ENCODE data around the gene MLX.
A peak's percentile ranks its signal among the peaks of the same experiment; 100 is the strongest.

The MLX gene

DNA sequence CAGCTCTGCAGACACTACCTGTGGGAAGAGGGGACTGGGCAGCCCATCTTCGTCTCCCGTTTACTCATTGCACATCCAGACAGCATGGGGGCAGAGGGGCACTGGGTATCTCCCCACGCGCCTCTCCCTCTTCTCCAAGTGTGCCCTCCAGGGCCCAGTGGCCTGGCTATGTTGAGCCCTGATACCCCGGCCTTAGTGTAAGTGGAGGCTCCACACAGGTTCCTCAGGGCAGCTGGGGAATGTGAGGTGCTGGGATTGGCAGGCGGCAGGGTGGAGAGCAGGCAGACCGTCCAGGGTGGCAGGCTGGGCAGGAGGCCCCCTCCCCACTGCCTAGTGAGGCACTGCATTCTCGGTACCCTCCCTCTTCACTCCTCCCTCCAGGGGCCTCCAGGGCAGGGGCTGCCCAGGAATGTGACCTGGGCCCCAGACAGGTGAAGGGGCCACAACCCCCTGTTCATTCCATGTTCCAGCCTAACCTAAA lies 44.1 kb upstream of the MLX start:
- Histone ChIP-seq H2AFZ (ENCODE audit: low read length, unreplicated experiment) (no peak overlapping the region), H3K4me1 (ENCODE audit: control insufficient read depth, insufficient read depth, low read length, unreplicated experiment) (peaks cover 63% of the 10 kb centered on the region), H3K4me3 (ENCODE audit: low read depth, low read length) (no peak overlapping the region), H3K27me3 (ENCODE audit: insufficient read depth, low read length) (no peaks in the 10 kb centered on the region), H3K36me3 (ENCODE audit: insufficient read depth, low read length) (no peaks in the 10 kb centered on the region), H3K79me2 (ENCODE audit: control insufficient read depth, insufficient read depth, low read length, unreplicated experiment) (no peaks in the 10 kb centered on the region), H3K27ac (ENCODE audit: low read depth, low read length) (peak overlapping the region; percentile 99; the same call in 1 of the 2 replicates)

DNA sequence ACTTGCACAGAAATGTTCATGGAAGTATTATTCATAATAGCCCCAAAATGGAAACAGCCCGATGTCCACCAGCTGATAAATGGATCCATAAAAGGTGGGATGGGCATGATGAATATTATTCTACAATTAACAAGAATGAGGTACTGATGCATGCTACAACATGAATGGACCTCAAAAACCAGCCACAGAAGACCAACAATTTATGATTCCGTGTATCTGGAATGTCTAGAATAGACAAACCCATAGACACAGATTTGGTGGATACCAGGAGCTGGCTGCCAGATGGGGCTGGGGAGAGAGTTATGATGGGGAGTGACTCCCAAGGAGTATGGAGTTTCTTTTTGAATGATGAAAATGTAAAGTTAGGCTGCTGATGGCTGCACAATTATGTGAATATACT lies 41.7 kb upstream of the MLX start:
- H2AFZ ChIP-seq (ENCODE audit: low read length, unreplicated experiment): no peak overlapping the region
- H3K4me3 ChIP-seq (ENCODE audit: low read depth, low read length): no peak overlapping the region
- no peaks in the 10 kb centered on the region for H3K79me2 ChIP-seq (ENCODE audit: control insufficient read depth, insufficient read depth, low read length, unreplicated experiment)
- H3K27ac ChIP-seq (ENCODE audit: low read depth, low read length): peak overlapping the region; percentile 2; the same call in 1 of the 2 replicates
- peaks cover 40% of the 10 kb centered on the region for H3K4me1 ChIP-seq (ENCODE audit: control insufficient read depth, insufficient read depth, low read length, unreplicated experiment)
- no peaks in the 10 kb centered on the region for H3K36me3 ChIP-seq (ENCODE audit: insufficient read depth, low read length)
- no peaks in the 10 kb centered on the region for H3K27me3 ChIP-seq (ENCODE audit: insufficient read depth, low read length)

DNA sequence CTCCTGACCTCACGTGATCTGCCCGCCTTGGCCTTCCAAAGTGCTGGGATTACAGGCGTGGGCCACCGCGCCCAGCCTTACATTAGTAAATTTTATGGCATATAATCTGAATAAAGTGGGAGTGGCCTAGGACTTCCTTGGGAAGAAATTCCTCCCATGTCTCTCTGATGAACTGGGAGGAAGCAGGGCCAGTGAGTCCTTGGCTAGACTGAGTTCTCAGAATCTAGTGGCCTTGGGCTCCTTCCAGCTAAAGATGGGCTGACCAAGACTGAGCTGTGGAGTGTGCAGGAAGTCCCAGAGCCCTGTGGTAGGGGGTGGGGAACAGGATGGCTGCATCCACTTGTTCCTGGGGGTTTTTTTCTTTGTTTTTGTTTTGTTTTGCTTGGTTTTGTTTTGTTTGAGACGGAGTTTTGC lies 40.9 kb upstream of the MLX start:
- no peak overlapping the region for H2AFZ ChIP-seq (ENCODE audit: low read length, unreplicated experiment)
- no peaks in the 10 kb centered on the region for H3K27me3 ChIP-seq (ENCODE audit: insufficient read depth, low read length)
- H3K79me2 ChIP-seq (ENCODE audit: control insufficient read depth, insufficient read depth, low read length, unreplicated experiment): no peaks in the 10 kb centered on the region
- no peak overlapping the region for H3K4me3 ChIP-seq (ENCODE audit: low read depth, low read length)
- H3K36me3 ChIP-seq (ENCODE audit: insufficient read depth, low read length): no peaks in the 10 kb centered on the region
- peaks cover 32% of the 10 kb centered on the region for H3K4me1 ChIP-seq (ENCODE audit: control insufficient read depth, insufficient read depth, low read length, unreplicated experiment)
- peak overlapping the region; percentile 11 for H3K27ac ChIP-seq (ENCODE audit: low read depth, low read length)

DNA sequence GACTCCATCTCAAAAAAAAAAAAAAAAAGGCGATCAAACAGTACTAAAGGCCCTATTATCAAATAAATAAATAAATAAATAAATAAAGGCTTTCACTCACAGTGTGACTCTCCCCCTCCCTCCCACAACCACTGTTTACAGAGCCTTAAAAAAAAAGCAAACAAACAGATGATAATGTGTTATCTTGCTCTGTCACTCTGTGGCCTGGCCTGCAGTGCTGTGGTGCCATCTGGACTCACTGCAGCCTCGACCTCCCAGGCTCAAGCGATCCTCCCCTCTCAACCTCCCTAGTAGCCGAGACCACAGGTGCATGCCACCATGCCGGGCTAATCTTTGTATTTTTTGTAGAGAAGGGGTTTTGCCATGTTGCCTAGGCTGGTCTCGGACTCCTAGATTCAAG lies 39.0 kb upstream of the MLX start:
- Histone ChIP-seq H3K27ac (ENCODE audit: low read depth, low read length) (no peak overlapping the region), H3K36me3 (ENCODE audit: insufficient read depth, low read length) (no peaks in the 10 kb centered on the region), H3K27me3 (ENCODE audit: insufficient read depth, low read length) (no peaks in the 10 kb centered on the region), H3K4me1 (ENCODE audit: control insufficient read depth, insufficient read depth, low read length, unreplicated experiment) (peaks cover 16% of the 10 kb centered on the region), H3K79me2 (ENCODE audit: control insufficient read depth, insufficient read depth, low read length, unreplicated experiment) (no peaks in the 10 kb centered on the region), H3K4me3 (ENCODE audit: low read depth, low read length) (no peak overlapping the region), H2AFZ (ENCODE audit: low read length, unreplicated experiment) (no peak overlapping the region)

DNA sequence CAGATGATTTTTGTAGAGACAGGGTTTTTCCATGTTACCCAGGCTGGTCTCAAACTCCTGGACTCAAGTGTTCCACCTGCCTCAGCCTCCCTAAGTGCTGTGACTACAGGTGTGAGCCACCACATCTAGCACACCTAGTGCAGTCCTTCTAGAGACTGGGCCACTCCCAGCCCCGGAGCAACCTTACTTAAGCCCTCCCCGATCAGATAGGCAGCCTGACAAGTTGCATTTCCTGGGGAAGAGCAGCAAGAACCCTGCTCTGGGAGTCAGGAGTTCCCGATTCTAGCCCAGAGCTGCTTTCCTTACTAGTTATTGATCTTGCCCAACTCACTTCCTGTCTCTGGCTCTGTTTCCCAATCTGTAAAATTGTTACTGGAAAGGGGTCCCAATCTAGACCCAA lies 37.8 kb upstream of the MLX start:
- Histone ChIP-seq H3K4me1 (ENCODE audit: control insufficient read depth, insufficient read depth, low read length, unreplicated experiment) (peaks cover 16% of the 10 kb centered on the region), H2AFZ (ENCODE audit: low read length, unreplicated experiment) (no peak overlapping the region), H3K36me3 (ENCODE audit: insufficient read depth, low read length) (no peaks in the 10 kb centered on the region), H3K4me3 (ENCODE audit: low read depth, low read length) (no peak overlapping the region), H3K27ac (ENCODE audit: low read depth, low read length) (no peak overlapping the region), H3K27me3 (ENCODE audit: insufficient read depth, low read length) (no peaks in the 10 kb centered on the region), H3K79me2 (ENCODE audit: control insufficient read depth, insufficient read depth, low read length, unreplicated experiment) (no peaks in the 10 kb centered on the region)

DNA sequence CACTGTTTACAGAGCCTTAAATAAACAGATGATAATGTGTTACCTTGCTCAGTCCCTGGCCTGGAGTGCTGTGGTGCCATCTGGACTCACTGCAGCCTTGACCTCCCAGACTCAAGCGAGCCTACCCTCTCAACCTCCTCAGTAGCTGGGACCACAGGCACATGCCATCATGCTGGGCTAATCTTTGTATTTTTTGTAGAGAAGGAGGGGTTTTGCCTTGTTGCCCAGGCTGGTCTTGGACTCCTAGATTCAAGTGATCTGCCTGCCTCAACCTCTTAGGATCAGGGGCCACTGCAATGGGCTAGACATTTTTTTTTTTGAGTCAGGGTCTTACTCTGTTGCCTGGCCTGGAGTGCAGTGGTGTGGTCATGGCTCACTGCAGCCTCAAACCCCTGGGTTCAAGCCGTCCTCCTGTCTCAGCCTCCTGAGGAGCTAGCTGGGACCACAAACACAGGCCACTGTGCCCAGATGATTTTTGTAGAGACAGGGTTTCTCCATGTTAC lies 35.9 kb upstream of the MLX start:
- peaks cover 16% of the 10 kb centered on the region for H3K4me1 ChIP-seq (ENCODE audit: control insufficient read depth, insufficient read depth, low read length, unreplicated experiment)
- H3K79me2 ChIP-seq (ENCODE audit: control insufficient read depth, insufficient read depth, low read length, unreplicated experiment): no peaks in the 10 kb centered on the region
- no peak overlapping the region for H2AFZ ChIP-seq (ENCODE audit: low read length, unreplicated experiment)

DNA sequence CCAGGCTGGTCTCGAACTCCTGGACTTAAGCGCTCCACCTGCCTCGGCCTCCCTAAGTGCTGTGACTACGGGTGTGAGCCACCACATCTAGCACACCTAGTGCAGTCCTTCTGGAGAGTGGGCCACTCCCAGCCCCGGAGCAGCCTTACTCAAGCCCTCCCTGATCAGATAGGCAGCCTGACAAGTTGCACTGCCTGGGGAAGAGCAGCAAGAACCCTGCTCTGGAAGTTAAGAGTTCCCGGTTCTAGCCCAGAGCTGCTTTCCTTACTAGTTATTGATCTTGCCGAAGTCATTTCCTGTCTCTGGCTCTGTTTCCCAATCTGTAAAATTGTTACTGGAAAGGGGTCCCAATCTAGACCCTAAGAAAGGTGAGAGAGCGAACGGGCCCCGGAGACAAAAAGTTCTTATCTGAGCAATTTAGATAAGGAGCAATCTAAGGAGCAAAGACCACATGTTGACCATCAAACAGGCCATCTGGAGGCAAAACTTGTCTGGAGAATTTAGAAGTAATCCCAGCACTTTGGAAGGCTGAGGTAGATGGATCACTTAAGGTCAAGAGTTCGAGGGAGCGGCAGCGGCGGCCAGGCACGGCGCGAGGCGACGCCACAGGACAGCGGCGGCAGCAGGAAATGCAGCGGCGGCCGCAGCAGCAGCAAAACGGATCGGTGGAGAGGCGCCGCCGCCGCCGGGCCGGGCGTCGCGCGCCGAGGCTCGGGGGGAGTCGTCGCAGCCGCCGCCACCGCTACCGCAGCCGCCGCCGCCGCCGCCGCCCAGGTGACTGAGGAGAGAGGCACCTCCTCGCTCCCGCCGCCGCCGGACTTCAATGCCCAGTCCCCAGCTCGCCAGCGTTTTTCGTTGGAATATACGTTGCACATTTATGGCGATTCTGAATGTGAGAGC lies 35.2 kb upstream of the MLX start:
- no peak overlapping the region for H3K27ac ChIP-seq (ENCODE audit: low read depth, low read length)
- peak overlapping the region; percentile 78 for H3K4me3 ChIP-seq (ENCODE audit: low read depth, low read length)

More for the DNA sequence above, 35.9 kb upstream of the MLX start:
- Histone ChIP-seq H3K4me3 (ENCODE audit: low read depth, low read length) (no peak overlapping the region), H3K27me3 (ENCODE audit: insufficient read depth, low read length) (no peaks in the 10 kb centered on the region), H3K36me3 (ENCODE audit: insufficient read depth, low read length) (no peaks in the 10 kb centered on the region), H3K27ac (ENCODE audit: low read depth, low read length) (no peak overlapping the region)

DNA sequence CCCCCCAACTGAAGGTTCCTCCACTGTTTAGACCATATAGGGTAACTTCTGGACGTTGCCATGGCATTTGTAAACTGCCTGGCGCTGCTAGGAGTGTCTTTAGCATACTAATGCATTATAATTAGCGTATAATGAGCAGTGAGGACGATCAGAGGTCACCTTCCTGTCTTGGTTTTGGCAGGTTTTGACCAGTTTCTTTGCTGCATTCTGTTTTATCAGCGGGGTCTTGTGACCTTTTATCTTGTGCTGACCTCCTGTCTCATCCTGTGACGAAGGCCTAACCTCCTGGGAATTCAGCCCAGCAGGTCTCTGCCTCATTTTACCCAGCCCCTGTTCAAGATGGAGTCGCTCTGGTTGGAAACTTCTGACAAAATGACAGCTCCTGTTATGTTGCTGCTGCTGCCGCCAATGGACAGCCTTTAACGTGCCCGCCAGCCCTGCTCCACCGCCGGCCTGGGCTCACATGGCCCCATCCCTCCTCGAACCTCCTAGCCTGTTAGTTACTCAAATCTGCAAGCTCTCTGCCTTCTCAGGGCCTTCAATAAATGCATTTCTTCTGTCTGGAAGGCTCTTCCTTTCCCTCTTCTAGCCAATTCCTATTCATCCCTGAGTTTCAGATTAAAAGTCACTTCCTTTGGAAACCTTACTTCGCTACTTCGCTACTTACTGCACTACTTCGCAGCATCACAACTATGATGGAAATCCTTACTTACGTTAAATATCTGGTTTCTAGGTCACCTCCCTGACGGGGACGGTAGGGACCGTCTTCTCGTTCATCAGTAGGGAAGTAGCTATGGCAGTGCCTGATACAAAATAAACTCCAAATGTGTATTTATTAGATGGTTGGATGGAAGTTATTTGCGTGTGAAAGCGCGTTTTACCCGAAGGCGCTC lies 31.5 kb upstream of the MLX start:
- H3K27ac ChIP-seq (ENCODE audit: low read depth, low read length): peak overlapping the region; percentile 67
- peak overlapping the region; percentile 93 for H3K4me3 ChIP-seq (ENCODE audit: low read depth, low read length)

More for the DNA sequence above, 35.2 kb upstream of the MLX start:
- H3K27me3 ChIP-seq (ENCODE audit: insufficient read depth, low read length): no peaks in the 10 kb centered on the region
- H2AFZ ChIP-seq (ENCODE audit: low read length, unreplicated experiment): peak overlapping the region; percentile 48
- peaks cover 10% of the 10 kb centered on the region for H3K4me1 ChIP-seq (ENCODE audit: control insufficient read depth, insufficient read depth, low read length, unreplicated experiment)
- no peaks in the 10 kb centered on the region for H3K36me3 ChIP-seq (ENCODE audit: insufficient read depth, low read length)
- peaks cover 3% of the 10 kb centered on the region for H3K79me2 ChIP-seq (ENCODE audit: control insufficient read depth, insufficient read depth, low read length, unreplicated experiment)

DNA sequence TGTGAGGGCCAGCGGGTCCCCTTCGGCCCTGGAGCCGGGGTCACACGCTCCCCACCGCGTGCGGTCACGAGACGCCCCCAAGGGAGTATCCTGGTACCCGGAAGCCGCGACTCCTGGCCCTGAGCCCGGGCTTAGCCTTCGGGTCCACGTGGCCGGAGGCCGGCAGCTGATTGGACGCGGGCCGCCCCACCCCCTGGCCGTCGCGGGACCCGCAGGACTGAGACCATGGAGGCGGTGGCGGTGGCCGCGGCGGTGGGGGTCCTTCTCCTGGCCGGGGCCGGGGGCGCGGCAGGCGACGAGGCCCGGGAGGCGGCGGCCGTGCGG lies 30.9 kb upstream of the MLX start, which contains the start of gene NAGLU:
NAGLU (plus strand) TSS at position 194 of the 324 bp plus-strand sequence; CDS start at position 226, 32 bp downstream.
- no peaks in the 10 kb centered on the region for H3K27me3 ChIP-seq (ENCODE audit: insufficient read depth, low read length)
- H2AFZ ChIP-seq (ENCODE audit: low read length, unreplicated experiment): peak within 1 kb of the TSS; percentile 87
- peaks cover 14% of the 10 kb centered on the region for H3K79me2 ChIP-seq (ENCODE audit: control insufficient read depth, insufficient read depth, low read length, unreplicated experiment)
- H3K4me1 ChIP-seq (ENCODE audit: control insufficient read depth, insufficient read depth, low read length, unreplicated experiment): peaks cover 14% of the 10 kb centered on the region
- peak within 1 kb of the TSS; percentile 93 for H3K4me3 ChIP-seq (ENCODE audit: low read depth, low read length)
- H3K27ac ChIP-seq (ENCODE audit: low read depth, low read length): peak within 1 kb of the TSS; percentile 67
- H3K36me3 ChIP-seq (ENCODE audit: insufficient read depth, low read length): peaks cover 6% of the 10 kb centered on the region; the same call in 1 of the 2 replicates

More for the DNA sequence above, 31.5 kb upstream of the MLX start:
- peaks cover 13% of the 10 kb centered on the region for H3K4me1 ChIP-seq (ENCODE audit: control insufficient read depth, insufficient read depth, low read length, unreplicated experiment)
- peak overlapping the region; percentile 9 for H2AFZ ChIP-seq (ENCODE audit: low read length, unreplicated experiment)
- H3K27me3 ChIP-seq (ENCODE audit: insufficient read depth, low read length): no peaks in the 10 kb centered on the region
- peaks cover 14% of the 10 kb centered on the region for H3K79me2 ChIP-seq (ENCODE audit: control insufficient read depth, insufficient read depth, low read length, unreplicated experiment)
- peaks cover 6% of the 10 kb centered on the region; the same call in 1 of the 2 replicates for H3K36me3 ChIP-seq (ENCODE audit: insufficient read depth, low read length)
